H9 (cell line): ENCODE measurements around the gene LARP1. TPM values are rescaled to one million over a fixed set of nuclear protein-coding genes. Genes with fewer than 3 reads are reported as not detected.

ENCODE experiments used
- DNase-seq: peaks from one replicate; pipeline ENCODE4 v3.0.0-alpha.2; 2017
- H2AFZ ChIP-seq: one replicate; pipeline ENCODE4 v1.6.1; 2013; ENCODE audit warnings: mild to moderate bottlenecking, low read length, control low read depth, moderate library complexity
- H2AK5ac ChIP-seq: 2 replicates; pipeline ENCODE4 v1.6.1; 2013; ENCODE audit warnings: low read length, control low read depth, mixed read lengths; ENCODE audit not compliant: insufficient read length
- H2BK120ac ChIP-seq: one replicate; pipeline ENCODE4 v1.6.1; 2013; ENCODE audit warnings: low read depth, mild to moderate bottlenecking, low read length, control low read depth, inconsistent platforms; ENCODE audit not compliant: poor library complexity, severe bottlenecking
- H2BK12ac ChIP-seq: 2 replicates; pipeline ENCODE4 v1.6.1; 2013; ENCODE audit warnings: low read length, control low read depth, mixed read lengths, low read depth; ENCODE audit not compliant: insufficient read length
- H2BK15ac ChIP-seq: 2 replicates; pipeline ENCODE4 v1.6.1; 2013; ENCODE audit warnings: low read depth, low read length, control low read depth
- H2BK20ac ChIP-seq: one replicate; pipeline ENCODE4 v1.6.1; 2013; ENCODE audit warnings: low read depth, mild to moderate bottlenecking, low read length, control low read depth, inconsistent platforms; ENCODE audit not compliant: poor library complexity, severe bottlenecking
- H2BK5ac ChIP-seq: 2 replicates; pipeline ENCODE4 v1.6.1; 2013; ENCODE audit warnings: low read length, control low read depth, mixed read lengths; ENCODE audit not compliant: insufficient read length
- H3K14ac ChIP-seq: 2 replicates; pipeline ENCODE4 v1.6.1; 2013; ENCODE audit warnings: low read length, control low read depth; ENCODE audit not compliant: insufficient read depth
- H3K18ac ChIP-seq: 2 replicates; pipeline ENCODE4 v1.6.1; 2013; ENCODE audit warnings: low read depth, mild to moderate bottlenecking, mixed read lengths, low read length, control low read depth; ENCODE audit not compliant: insufficient read length
- H3K23ac ChIP-seq: 2 replicates; pipeline ENCODE4 v1.6.1; 2013; ENCODE audit warnings: low read length, control low read depth, mixed read lengths, low read depth; ENCODE audit not compliant: insufficient read length
- H3K23me2 ChIP-seq: 2 replicates; pipeline ENCODE4 v1.6.1; 2013; ENCODE audit warnings: low read depth, mild to moderate bottlenecking, mixed read lengths, low read length, control low read depth; ENCODE audit not compliant: insufficient read length, poor library complexity, severe bottlenecking
- H3K27ac ChIP-seq: 2 replicates; pipeline ENCODE4 v1.5.1; 2013; ENCODE audit warnings: low read length, control low read depth, mixed read lengths, low read depth; ENCODE audit not compliant: insufficient read length
- H3K27me3 ChIP-seq: 2 replicates; pipeline ENCODE4 v1.6.1; 2013; ENCODE audit warnings: low read length, control low read depth, inconsistent platforms; ENCODE audit not compliant: insufficient read depth
- H3K4ac ChIP-seq: 2 replicates; pipeline ENCODE4 v1.6.1; 2013; ENCODE audit warnings: low read depth, mild to moderate bottlenecking, control low read depth, inconsistent platforms, low read length, moderate library complexity
- H3K4me1 ChIP-seq: 2 replicates; pipeline ENCODE4 v1.6.1; 2013; ENCODE audit warnings: low read length, control low read depth, inconsistent platforms; ENCODE audit not compliant: insufficient read depth
- H3K4me2 ChIP-seq: 2 replicates; pipeline ENCODE4 v1.6.1; 2013; ENCODE audit warnings: low read length, control low read depth, mixed read lengths; ENCODE audit not compliant: insufficient read length, insufficient read depth
- H3K56ac ChIP-seq: 2 replicates; pipeline ENCODE4 v1.6.1; 2013; ENCODE audit warnings: low read depth, mild to moderate bottlenecking, mixed read lengths, low read length, control low read depth; ENCODE audit not compliant: insufficient read length
- H3K79me1 ChIP-seq: 2 replicates; pipeline ENCODE4 v1.6.1; 2013; ENCODE audit warnings: low read depth, mild to moderate bottlenecking, moderate library complexity, low read length, control low read depth, inconsistent platforms; ENCODE audit not compliant: insufficient read depth, poor library complexity, severe bottlenecking
- H3K79me2 ChIP-seq: 2 replicates; pipeline ENCODE4 v1.6.1; 2013; ENCODE audit warnings: low read length, control low read depth, inconsistent platforms; ENCODE audit not compliant: insufficient read depth
- H3K9ac ChIP-seq: 2 replicates; pipeline ENCODE4 v1.6.1; 2013; ENCODE audit warnings: low read length, control low read depth, mixed read lengths; ENCODE audit not compliant: insufficient read length; ENCODE audit errors: extremely low read depth
- H3K9me3 ChIP-seq: one replicate; pipeline ENCODE4 v1.6.1; 2013; ENCODE audit warnings: low read depth, low read length, inconsistent platforms; ENCODE audit not compliant: control insufficient read depth
- H3T11ph ChIP-seq: one replicate; pipeline ENCODE4 v1.6.1; 2013; ENCODE audit warnings: mild to moderate bottlenecking, low read length, control low read depth, inconsistent platforms
- H4K20me1 ChIP-seq: one replicate; pipeline ENCODE4 v1.6.1; 2013; ENCODE audit not compliant: control insufficient read depth, insufficient read length, insufficient read depth
- H4K5ac ChIP-seq: 2 replicates; pipeline ENCODE4 v1.6.1; 2013; ENCODE audit warnings: low read depth, mild to moderate bottlenecking, mixed read lengths, low read length, control low read depth; ENCODE audit not compliant: insufficient read length
- H4K8ac ChIP-seq: replicated peaks from 2 replicates; pipeline ENCODE4 v1.6.1; 2013; ENCODE audit warnings: low read length, control low read depth, mixed read lengths, low read depth; ENCODE audit not compliant: insufficient read length
- H4K91ac ChIP-seq: 2 replicates; pipeline ENCODE4 v1.6.1; 2013; ENCODE audit warnings: low read depth, mild to moderate bottlenecking, moderate library complexity, mixed read lengths, low read length, control low read depth; ENCODE audit not compliant: insufficient read length
- H3K27ac Mint-ChIP-seq, 3 experiments: 2 replicates in 2 of 3; 3 replicates in 1 of 3; pipeline ENCODE4 v1.8.0; 2020 to 2021; ENCODE audit warnings: mixed read lengths in 3 of 3, mild to moderate bottlenecking in 1 of 3, moderate library complexity in 1 of 3
- H3K27me3 Mint-ChIP-seq: 2 replicates; pipeline ENCODE4 v1.8.0; 2021; ENCODE audit warnings: low read depth, mild to moderate bottlenecking, moderate library complexity, mixed read lengths
- H3K36me3 Mint-ChIP-seq, 3 experiments: 2 replicates in 2 of 3; 3 replicates in 1 of 3; pipeline ENCODE4 v1.8.0; 2020 to 2021; ENCODE audit warnings: low read depth in 3 of 3, mixed read lengths in 3 of 3; ENCODE audit not compliant: insufficient read depth in 1 of 3
- H3K4me1 Mint-ChIP-seq, 2 experiments: 2 replicates each; pipeline ENCODE4 v1.8.0; 2020; ENCODE audit warnings: mixed read lengths in 2 of 2
- H3K4me3 Mint-ChIP-seq, 2 experiments: 2 replicates in 1 of 2; 3 replicates in 1 of 2; pipeline ENCODE4 v1.8.0; 2020 to 2021; ENCODE audit warnings: mild to moderate bottlenecking in 2 of 2, mixed read lengths in 2 of 2, moderate library complexity in 1 of 2
- H3K9me3 Mint-ChIP-seq, 2 experiments: 2 replicates in 1 of 2; 3 replicates in 1 of 2; pipeline ENCODE4 v1.8.0; 2020; ENCODE audit warnings: mild to moderate bottlenecking in 2 of 2, mixed read lengths in 2 of 2, moderate library complexity in 1 of 2
- CTCF ChIP-seq: fragments of 200-600 bp; sonication (generic); conservative IDR thresholded peaks from 3 replicates; pipeline ENCODE4 v1.8.0; 2021; ENCODE audit warnings: antibody characterized with exemption, mild to moderate bottlenecking
- WGBS: extraction: QIAGEN DNeasy Blood & Tissue Kit; methylation state at CpG from one replicate; pipeline ENCODE4 v1.1.7; 2013; ENCODE audit warnings: missing lambda C conversion rate, low lambda C conversion rate, mixed read lengths; ENCODE audit not compliant: insufficient read length; ENCODE audit errors: extremely low coverage; 5-methylcytosine and 5-hydroxymethylcytosine counted together
- total RNA-seq: library from RNA; stranded (reverse); gene quantifications from 2 replicates; pipeline ENCODE4 v1.2.1, GENCODE V29; 2021

LARP1 gene
- total RNA-seq, 1 experiment from 2014 or later = 405 TPM

- no peak overlapping the region for H3K9ac ChIP-seq
- no peak overlapping the region for H2AK5ac ChIP-seq
- no peak overlapping the region for H3K4ac ChIP-seq
- no peak overlapping the region for H2BK120ac ChIP-seq
- no peaks in the 10 kb centered on the region for H3K9me3 ChIP-seq
- H3K18ac ChIP-seq = no peak overlapping the region
- no peak for DNase-seq
- no peaks in the 10 kb centered on the region for H3K79me2 ChIP-seq
- H4K20me1 ChIP-seq = no peaks in the 10 kb centered on the region
- no peak overlapping the region for H2BK15ac ChIP-seq
- H4K91ac ChIP-seq = no peak overlapping the region
- H3K23ac ChIP-seq = no peak overlapping the region
- H2BK20ac ChIP-seq = no peak overlapping the region
- H2AFZ ChIP-seq = no peak overlapping the region
- TF ChIP-seq CTCF = no peak
- H4K5ac ChIP-seq = no peak overlapping the region
- H3K4me1 Mint-ChIP-seq = peaks cover 50 to 51% of the 10 kb centered on the region in 2 experiments
- H3K4me3 Mint-ChIP-seq = peak overlapping the region in 1 of 2 experiments; percentile 69; a peak in 2 of 5 replicates
- H4K8ac ChIP-seq = no peak overlapping the region
- H3K36me3 Mint-ChIP-seq = peaks cover 0 to 4% (median 0%) of the 10 kb centered on the region in 3 experiments; a peak in 4 of 7 replicates
- no peaks in the 10 kb centered on the region for H3K27me3 Mint-ChIP-seq
- H3K56ac ChIP-seq = no peak overlapping the region
- H3T11ph ChIP-seq = no peak overlapping the region
- no peak overlapping the region for H2BK12ac ChIP-seq
- H3K79me1 ChIP-seq = no peaks in the 10 kb centered on the region
- no peak overlapping the region for H3K27ac ChIP-seq
- no CpG with 5 or more reads among the region's 10 CpGs for WGBS
- no peak overlapping the region for H2BK5ac ChIP-seq
- H3K27ac Mint-ChIP-seq = peak overlapping the region; percentile 17 to 89 (median 61); a peak in 6 of 7 replicates
- H3K14ac ChIP-seq = no peak overlapping the region
- peaks cover 7% of the 10 kb centered on the region; the same call in 1 of the 2 replicates for H3K4me1 ChIP-seq
- no peaks in the 10 kb centered on the region for H3K23me2 ChIP-seq
- H3K27me3 ChIP-seq = no peaks in the 10 kb centered on the region
- H3K9me3 Mint-ChIP-seq = no peaks in the 10 kb centered on the region
- no peak overlapping the region for H3K4me2 ChIP-seq
Measured at GRCh38 chr5:154714266-154714986, 40.8 kb upstream of the LARP1 start.
